Measurements from ENCODE around the gene TBCK.

DNA sequence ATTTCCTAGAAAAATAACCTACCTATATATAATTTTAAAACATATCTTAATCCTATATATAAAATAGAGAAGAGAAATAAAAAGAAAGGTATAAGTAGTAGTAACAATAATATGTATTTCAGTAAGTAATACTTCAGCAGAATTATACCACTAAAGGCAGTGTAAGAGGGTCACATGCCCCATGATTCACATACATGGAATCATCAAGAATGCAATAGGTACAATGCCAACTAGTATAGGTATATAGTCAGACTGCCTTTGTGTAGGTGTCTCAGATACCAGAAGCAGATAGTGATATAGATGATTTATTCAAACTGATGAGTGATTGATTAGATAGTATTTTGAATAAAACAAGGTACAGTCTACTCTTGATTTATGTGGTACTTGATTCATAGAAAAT lies 9.8 kb upstream of the TBCK start:
- TF ChIP-seq, protein P1, sequence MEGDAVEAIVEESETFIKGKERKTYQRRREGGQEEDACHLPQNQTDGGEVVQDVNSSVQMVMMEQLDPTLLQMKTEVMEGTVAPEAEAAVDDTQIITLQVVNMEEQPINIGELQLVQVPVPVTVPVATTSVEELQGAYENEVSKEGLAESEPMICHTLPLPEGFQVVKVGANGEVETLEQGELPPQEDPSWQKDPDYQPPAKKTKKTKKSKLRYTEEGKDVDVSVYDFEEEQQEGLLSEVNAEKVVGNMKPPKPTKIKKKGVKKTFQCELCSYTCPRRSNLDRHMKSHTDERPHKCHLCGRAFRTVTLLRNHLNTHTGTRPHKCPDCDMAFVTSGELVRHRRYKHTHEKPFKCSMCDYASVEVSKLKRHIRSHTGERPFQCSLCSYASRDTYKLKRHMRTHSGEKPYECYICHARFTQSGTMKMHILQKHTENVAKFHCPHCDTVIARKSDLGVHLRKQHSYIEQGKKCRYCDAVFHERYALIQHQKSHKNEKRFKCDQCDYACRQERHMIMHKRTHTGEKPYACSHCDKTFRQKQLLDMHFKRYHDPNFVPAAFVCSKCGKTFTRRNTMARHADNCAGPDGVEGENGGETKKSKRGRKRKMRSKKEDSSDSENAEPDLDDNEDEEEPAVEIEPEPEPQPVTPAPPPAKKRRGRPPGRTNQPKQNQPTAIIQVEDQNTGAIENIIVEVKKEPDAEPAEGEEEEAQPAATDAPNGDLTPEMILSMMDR (conservative IDR thresholded peaks at IDR 0.05; ENCODE audit: low read depth in 2 of 2), result no peak
- no peak for TF ChIP-seq EZH2 (IDR thresholded peaks at IDR 0.05; ENCODE audit: low read depth, unreplicated experiment)

Measured in GM23338 (cell line).